ENCODE data around the gene AFMID.

Gene AFMID

DNA sequence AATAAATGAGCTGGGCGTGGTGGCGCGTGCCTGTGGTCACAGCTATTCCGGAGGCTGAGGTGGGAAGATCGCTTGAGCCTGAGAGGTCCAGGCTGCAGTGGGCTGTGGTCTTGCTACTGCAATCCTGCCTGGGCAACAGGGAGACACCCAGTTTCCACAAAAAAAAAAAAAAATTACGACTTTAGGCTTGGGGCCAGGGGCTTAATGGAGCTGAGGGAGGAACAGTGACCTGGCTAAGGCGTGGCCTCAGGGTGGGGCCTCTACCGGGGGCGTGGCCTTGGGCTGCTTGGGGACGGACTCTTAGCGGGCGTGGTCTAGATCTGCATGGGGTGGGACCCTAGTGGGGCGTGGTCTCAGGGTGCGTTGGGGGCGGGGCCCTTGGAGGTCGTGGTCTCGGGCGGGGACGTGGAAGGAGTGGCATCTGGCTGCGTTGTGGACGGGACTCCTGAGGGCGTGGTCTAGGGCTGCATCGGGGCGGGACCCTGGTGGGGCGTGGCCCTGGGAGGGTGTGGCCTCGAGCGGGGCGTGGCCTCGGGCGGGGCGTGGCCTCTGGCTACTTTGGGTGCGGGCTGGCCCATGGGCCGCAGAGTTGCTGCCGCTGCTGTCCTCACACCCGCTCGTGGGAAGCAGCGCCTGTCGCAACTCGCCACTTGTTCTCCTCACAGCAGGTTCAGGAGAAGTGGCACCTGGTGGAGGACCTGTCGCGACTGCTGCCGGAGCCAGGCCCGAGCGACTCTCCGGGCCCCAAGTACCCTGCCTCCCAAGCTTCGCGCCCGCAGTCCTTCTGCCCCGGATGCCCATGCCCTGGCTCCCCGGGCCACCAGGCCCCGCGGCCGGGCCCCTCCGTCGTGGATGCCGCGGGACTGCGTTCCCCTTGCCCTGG is 46.8 kb upstream of the AFMID start:
- H3K27me3 ChIP-seq (ENCODE audit: low read length): no peaks in the 10 kb centered on the region
- H3K27ac ChIP-seq (ENCODE audit: low read depth, low read length): no peak overlapping the region

DNA sequence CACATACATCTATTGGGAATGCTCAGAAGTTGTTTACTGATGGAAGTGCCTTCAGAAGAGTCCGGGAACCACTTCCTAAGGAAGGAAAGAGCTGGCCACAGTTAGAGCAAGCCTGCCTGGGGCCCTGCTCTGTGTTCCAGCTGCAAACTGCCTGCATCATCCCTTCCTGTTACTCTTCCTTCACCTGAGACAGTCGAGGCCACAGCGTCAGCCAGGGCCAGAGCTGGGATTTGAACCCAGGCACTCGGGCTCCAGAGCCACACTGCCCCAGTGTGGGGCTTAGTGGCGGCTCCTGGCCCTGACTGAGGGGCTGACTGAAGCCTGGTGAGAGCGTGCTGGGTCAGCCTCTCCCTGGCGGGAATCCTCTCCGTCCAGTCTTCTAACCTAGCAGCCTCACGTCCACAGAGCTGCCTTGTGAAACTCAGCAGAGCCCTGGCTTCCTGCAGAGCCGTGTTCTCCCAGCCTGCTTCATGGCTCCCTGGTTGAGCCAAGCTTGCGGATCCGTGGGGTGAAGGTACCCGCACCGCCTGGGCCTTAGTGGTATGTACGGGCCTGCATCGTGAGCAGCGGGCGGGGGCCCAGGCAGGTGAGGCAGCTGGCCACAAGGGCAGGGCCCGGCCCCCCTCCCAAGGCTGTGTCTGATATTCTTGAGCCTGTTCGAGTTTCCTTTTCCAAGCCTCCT is 45.6 kb upstream of the AFMID start:
- H3K9ac ChIP-seq (ENCODE audit: low read length): no peak overlapping the region
- H3K4me2 ChIP-seq (ENCODE audit: low read depth, low read length, poor library complexity, severe bottlenecking): no peak overlapping the region
- no peaks in the 10 kb centered on the region for H3K27me3 ChIP-seq (ENCODE audit: low read length)
- peaks cover 36% of the 10 kb centered on the region for H3F3A ChIP-seq (ENCODE audit: insufficient read depth)
- H2AFZ ChIP-seq (ENCODE audit: low read depth, low read length, severe bottlenecking): no peak overlapping the region
- H3K9me2 ChIP-seq (replicated peaks; ENCODE audit: insufficient read depth, low read length): no peaks in the 10 kb centered on the region
- H3K36me3 ChIP-seq (ENCODE audit: low read length): no peaks in the 10 kb centered on the region
- no peak overlapping the region for H3K27ac ChIP-seq (ENCODE audit: low read depth, low read length)
- H3K4me3 ChIP-seq (ENCODE audit: insufficient read depth, low read length, poor library complexity, severe bottlenecking): no peak overlapping the region
- H3K9me3 ChIP-seq (ENCODE audit: insufficient read depth, low read length): no peaks in the 10 kb centered on the region
- TF ChIP-seq, protein P1, sequence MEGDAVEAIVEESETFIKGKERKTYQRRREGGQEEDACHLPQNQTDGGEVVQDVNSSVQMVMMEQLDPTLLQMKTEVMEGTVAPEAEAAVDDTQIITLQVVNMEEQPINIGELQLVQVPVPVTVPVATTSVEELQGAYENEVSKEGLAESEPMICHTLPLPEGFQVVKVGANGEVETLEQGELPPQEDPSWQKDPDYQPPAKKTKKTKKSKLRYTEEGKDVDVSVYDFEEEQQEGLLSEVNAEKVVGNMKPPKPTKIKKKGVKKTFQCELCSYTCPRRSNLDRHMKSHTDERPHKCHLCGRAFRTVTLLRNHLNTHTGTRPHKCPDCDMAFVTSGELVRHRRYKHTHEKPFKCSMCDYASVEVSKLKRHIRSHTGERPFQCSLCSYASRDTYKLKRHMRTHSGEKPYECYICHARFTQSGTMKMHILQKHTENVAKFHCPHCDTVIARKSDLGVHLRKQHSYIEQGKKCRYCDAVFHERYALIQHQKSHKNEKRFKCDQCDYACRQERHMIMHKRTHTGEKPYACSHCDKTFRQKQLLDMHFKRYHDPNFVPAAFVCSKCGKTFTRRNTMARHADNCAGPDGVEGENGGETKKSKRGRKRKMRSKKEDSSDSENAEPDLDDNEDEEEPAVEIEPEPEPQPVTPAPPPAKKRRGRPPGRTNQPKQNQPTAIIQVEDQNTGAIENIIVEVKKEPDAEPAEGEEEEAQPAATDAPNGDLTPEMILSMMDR (IDR thresholded peaks at IDR 0.05; ENCODE audit: insufficient read depth, low read length, poor library complexity, severe bottlenecking): no peak
- TF ChIP-seq EZH2phosphoT487 (conservative IDR thresholded peaks at IDR 0.05; ENCODE audit: low read length): no peak
- no peaks in the 10 kb centered on the region for H3K79me2 ChIP-seq (ENCODE audit: insufficient read depth, low read length)
- no peaks in the 10 kb centered on the region for H4K20me1 ChIP-seq (ENCODE audit: low read depth, low read length)

More for the DNA sequence above, 46.8 kb upstream of the AFMID start:
- no peaks in the 10 kb centered on the region for H3K9me2 ChIP-seq (replicated peaks; ENCODE audit: insufficient read depth, low read length)
- TF ChIP-seq, protein P1 (IDR thresholded peaks at IDR 0.05; ENCODE audit: insufficient read depth, low read length, poor library complexity, severe bottlenecking): no peak
- TF ChIP-seq EZH2phosphoT487 (conservative IDR thresholded peaks at IDR 0.05; ENCODE audit: low read length): no peak
- H4K20me1 ChIP-seq (ENCODE audit: low read depth, low read length): no peaks in the 10 kb centered on the region
- H3K9me3 ChIP-seq (ENCODE audit: insufficient read depth, low read length): no peaks in the 10 kb centered on the region
- H3K36me3 ChIP-seq (ENCODE audit: low read length): no peaks in the 10 kb centered on the region
- no peak overlapping the region for H2AFZ ChIP-seq (ENCODE audit: low read depth, low read length, severe bottlenecking)
- H3F3A ChIP-seq (ENCODE audit: insufficient read depth): peaks cover 36% of the 10 kb centered on the region
- H3K4me3 ChIP-seq (ENCODE audit: insufficient read depth, low read length, poor library complexity, severe bottlenecking): no peak overlapping the region
- H3K9ac ChIP-seq (ENCODE audit: low read length): no peak overlapping the region
- H3K4me2 ChIP-seq (ENCODE audit: low read depth, low read length, poor library complexity, severe bottlenecking): no peak overlapping the region
- H3K79me2 ChIP-seq (ENCODE audit: insufficient read depth, low read length): no peaks in the 10 kb centered on the region

DNA sequence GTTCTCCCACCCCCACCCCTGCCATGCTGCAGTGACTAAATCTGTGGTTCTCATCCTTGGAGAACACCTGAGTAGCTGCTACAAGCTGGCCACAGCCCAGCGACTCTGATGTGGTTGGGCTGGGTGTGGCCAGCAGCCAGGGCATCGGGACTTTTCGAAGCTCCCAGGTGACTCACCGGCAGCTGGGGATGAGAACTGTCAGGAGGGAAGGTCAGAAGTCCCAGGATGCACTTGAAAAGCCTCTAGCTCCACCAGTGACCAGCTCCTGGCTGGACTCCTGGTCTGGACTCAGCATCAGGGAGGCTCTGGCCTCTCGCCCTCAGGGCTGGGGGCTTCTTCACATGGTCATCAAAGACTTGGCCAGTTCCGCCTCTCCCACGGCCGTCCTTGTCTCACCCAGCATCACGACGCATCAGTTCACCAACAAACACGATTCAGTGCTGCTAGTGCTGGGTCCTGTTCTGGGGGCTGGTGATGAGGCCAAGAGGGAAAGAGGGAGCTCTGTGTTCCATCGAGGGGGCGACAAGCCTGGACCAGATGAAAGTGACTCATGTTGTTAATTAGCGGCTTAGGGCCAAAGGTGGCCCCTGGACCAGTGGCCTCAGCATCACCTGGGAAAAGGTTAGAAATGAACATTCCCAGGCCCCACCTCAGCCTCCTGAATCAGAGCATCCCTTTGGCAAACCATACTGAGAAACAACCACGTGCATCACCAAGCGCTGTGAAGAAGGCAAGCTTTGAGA is 44.9 kb upstream of the AFMID start:
- Histone ChIP-seq H3K79me2 (ENCODE audit: insufficient read depth, low read length) (no peaks in the 10 kb centered on the region), H3K36me3 (ENCODE audit: low read length) (no peaks in the 10 kb centered on the region), H3F3A (ENCODE audit: insufficient read depth) (peaks cover 35% of the 10 kb centered on the region), H3K4me2 (ENCODE audit: low read depth, low read length, poor library complexity, severe bottlenecking) (no peak overlapping the region), H3K9me3 (ENCODE audit: insufficient read depth, low read length) (no peaks in the 10 kb centered on the region), H3K27me3 (ENCODE audit: low read length) (no peaks in the 10 kb centered on the region), H3K9ac (ENCODE audit: low read length) (no peak overlapping the region), H3K27ac (ENCODE audit: low read depth, low read length) (no peak overlapping the region), H2AFZ (ENCODE audit: low read depth, low read length, severe bottlenecking) (no peak overlapping the region), H4K20me1 (ENCODE audit: low read depth, low read length) (no peaks in the 10 kb centered on the region), H3K4me3 (ENCODE audit: insufficient read depth, low read length, poor library complexity, severe bottlenecking) (no peak overlapping the region), H3K9me2 (replicated peaks; ENCODE audit: insufficient read depth, low read length) (no peaks in the 10 kb centered on the region)
- no peak for TF ChIP-seq EZH2phosphoT487 (conservative IDR thresholded peaks at IDR 0.05; ENCODE audit: low read length)
- TF ChIP-seq, protein P1 (IDR thresholded peaks at IDR 0.05; ENCODE audit: insufficient read depth, low read length, poor library complexity, severe bottlenecking): no peak
